ENCODE data around the gene LPCAT1. TPM values are rescaled to one million over a fixed set of nuclear protein-coding genes. Genes with fewer than 3 reads are reported as not detected.

The LPCAT1 gene
- total and polyA plus RNA-seq, 2 of the 13 experiments (the other 11 are each of a cell fraction or from before 2014, with no cell fraction given) = 29.8 to 90.6 TPM

DNA sequence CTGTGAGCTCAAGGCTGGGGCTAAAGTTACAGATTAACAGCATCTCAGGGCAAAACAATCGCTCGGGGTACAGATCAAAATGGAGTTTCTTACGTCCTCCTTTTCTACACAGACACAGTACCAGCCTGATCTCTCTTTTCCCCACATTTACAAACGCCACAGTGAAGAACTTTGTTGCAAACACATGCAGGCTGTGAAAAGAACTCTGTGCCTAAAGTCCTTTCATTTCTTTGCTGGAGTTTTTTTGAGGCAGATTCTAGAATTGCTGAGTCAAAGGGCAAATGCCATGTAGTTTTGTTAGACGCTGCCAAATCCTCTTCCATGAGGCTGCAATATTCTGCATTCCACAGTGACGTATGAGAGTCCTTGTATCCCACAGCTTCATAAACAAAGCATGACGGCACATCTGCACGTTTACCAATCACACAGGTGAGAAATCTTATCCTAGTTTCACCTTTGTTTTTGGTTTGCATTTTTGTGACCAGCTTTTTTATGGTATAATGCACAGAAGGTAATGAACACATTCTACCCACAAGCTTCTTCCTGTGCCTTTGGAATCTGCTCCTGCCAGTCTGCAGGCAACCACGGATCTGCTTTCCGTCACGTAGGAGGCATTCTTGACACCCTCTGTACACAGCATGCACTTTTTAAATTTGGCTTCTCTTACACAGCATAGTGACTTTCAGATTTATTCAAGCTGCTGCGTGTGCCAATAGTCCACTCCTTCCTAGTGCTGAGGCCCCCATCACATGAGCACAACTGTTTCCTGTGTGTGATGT is 44.6 kb upstream of the LPCAT1 start (continued):
- no peak for TF ChIP-seq SOX13 (IDR thresholded peaks at IDR 0.05)
- TF ChIP-seq SOX13 (CRISPR knock-in tag; conservative IDR thresholded peaks at IDR 0.05 in 1 of 2, IDR thresholded peaks at IDR 0.05 in 1 of 2) = 0 out of 4 replicates have a peak, but pooled peaks of 1 of the 2 experiments have one; percentile 41
- no peak for TF ChIP-seq SRSF1 (optimal IDR thresholded peaks at IDR 0.05; ENCODE audit: low read depth, low read length)
- peak; percentile 36; the same call in 1 of the 2 replicates for TF ChIP-seq AHDC1 (CRISPR knock-in tag; IDR thresholded peaks at IDR 0.05; ENCODE audit: borderline replicate concordance)
- 0 out of 2 replicates have a peak, but pooled peaks have one; percentile 13 for TF ChIP-seq KDM6A (CRISPR knock-in tag; IDR thresholded peaks at IDR 0.05; ENCODE audit: low read depth)
- TF ChIP-seq GMEB2 (CRISPR knock-in tag; IDR thresholded peaks at IDR 0.05; ENCODE audit: low read depth) = no peak
- no peak for TF ChIP-seq ZNF576 (CRISPR knock-in tag; IDR thresholded peaks at IDR 0.05)
- no peak for TF ChIP-seq ZBTB8A (CRISPR knock-in tag; IDR thresholded peaks at IDR 0.05; ENCODE audit: borderline replicate concordance, low read depth)
- TF ChIP-seq NCOA5 (CRISPR knock-in tag; IDR thresholded peaks at IDR 0.05) = no peak
- 0 out of 2 replicates have a peak, but pooled peaks have one; percentile 44 for TF ChIP-seq DPF2 (CRISPR knock-in tag; IDR thresholded peaks at IDR 0.05; ENCODE audit: borderline replicate concordance, low read depth)
- TF ChIP-seq PTBP1 (IDR thresholded peaks at IDR 0.05; ENCODE audit: low read depth, low read length, poor library complexity, severe bottlenecking) = no peak
- peak; percentile 53; the same call in 1 of the 2 replicates for TF ChIP-seq TBX2 (CRISPR knock-in tag; IDR thresholded peaks at IDR 0.05; ENCODE audit: borderline replicate concordance)
- TF ChIP-seq NFIC (IDR thresholded peaks at IDR 0.05; ENCODE audit: low read length) = peak; percentile 63
- TF ChIP-seq MAFF (IDR thresholded peaks at IDR 0.05; ENCODE audit: low read depth, low read length) = peak; percentile 95
- TF ChIP-seq, protein P1, sequence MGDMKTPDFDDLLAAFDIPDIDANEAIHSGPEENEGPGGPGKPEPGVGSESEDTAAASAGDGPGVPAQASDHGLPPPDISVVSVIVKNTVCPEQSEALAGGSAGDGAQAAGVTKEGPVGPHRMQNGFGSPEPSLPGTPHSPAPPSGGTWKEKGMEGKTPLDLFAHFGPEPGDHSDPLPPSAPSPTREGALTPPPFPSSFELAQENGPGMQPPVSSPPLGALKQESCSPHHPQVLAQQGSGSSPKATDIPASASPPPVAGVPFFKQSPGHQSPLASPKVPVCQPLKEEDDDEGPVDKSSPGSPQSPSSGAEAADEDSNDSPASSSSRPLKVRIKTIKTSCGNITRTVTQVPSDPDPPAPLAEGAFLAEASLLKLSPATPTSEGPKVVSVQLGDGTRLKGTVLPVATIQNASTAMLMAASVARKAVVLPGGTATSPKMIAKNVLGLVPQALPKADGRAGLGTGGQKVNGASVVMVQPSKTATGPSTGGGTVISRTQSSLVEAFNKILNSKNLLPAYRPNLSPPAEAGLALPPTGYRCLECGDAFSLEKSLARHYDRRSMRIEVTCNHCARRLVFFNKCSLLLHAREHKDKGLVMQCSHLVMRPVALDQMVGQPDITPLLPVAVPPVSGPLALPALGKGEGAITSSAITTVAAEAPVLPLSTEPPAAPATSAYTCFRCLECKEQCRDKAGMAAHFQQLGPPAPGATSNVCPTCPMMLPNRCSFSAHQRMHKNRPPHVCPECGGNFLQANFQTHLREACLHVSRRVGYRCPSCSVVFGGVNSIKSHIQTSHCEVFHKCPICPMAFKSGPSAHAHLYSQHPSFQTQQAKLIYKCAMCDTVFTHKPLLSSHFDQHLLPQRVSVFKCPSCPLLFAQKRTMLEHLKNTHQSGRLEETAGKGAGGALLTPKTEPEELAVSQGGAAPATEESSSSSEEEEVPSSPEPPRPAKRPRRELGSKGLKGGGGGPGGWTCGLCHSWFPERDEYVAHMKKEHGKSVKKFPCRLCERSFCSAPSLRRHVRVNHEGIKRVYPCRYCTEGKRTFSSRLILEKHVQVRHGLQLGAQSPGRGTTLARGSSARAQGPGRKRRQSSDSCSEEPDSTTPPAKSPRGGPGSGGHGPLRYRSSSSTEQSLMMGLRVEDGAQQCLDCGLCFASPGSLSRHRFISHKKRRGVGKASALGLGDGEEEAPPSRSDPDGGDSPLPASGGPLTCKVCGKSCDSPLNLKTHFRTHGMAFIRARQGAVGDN (CRISPR knock-in tag; IDR thresholded peaks at IDR 0.05) = peak; percentile 52; the same call in 1 of the 2 replicates
- TF ChIP-seq ESRRA (CRISPR knock-in tag; IDR thresholded peaks at IDR 0.05; ENCODE audit: low read depth) = 0 out of 2 replicates have a peak, but pooled peaks have one; percentile 28

Measured in HepG2 (cell line).